Activated naive CD8-positive, alpha-beta T cell treated with anti-CD3 and anti-CD28 coated beads for 36 hours (primary cell): ENCODE measurements around the gene GPAT3. TPM values are rescaled to one million over a fixed set of nuclear protein-coding genes. Genes with fewer than 3 reads are reported as not detected.
A peak's percentile ranks its signal among the peaks of the same experiment; 100 is the strongest.

Experiments
- DNase-seq: peaks from one replicate; pipeline ENCODE4 v3.0.0; 2021
- H3K27ac Mint-ChIP-seq: one replicate; pipeline ENCODE4 v1.8.0; 2022; ENCODE audit warnings: mild to moderate bottlenecking, moderate library complexity, mixed read lengths
- H3K27me3 Mint-ChIP-seq: one replicate; pipeline ENCODE4 v1.8.0; 2022; ENCODE audit warnings: mild to moderate bottlenecking, mixed read lengths
- H3K36me3 Mint-ChIP-seq: one replicate; pipeline ENCODE4 v1.8.0; 2021; ENCODE audit warnings: mild to moderate bottlenecking, mixed read lengths
- H3K4me1 Mint-ChIP-seq: one replicate; pipeline ENCODE4 v1.8.0; 2021; ENCODE audit warnings: mixed read lengths
- H3K4me3 Mint-ChIP-seq: one replicate; pipeline ENCODE4 v1.8.0; 2022; ENCODE audit warnings: mild to moderate bottlenecking, moderate library complexity, mixed read lengths
- H3K9me3 Mint-ChIP-seq: one replicate; pipeline ENCODE4 v1.8.0; 2022; ENCODE audit warnings: mixed read lengths
- total RNA-seq, 2 experiments: library from RNA; stranded (reverse); gene quantifications; one replicate each; pipeline ENCODE4 v1.2.3, GENCODE V29; 2021

The GPAT3 gene
- total RNA-seq, 2 experiments from 2014 or later = 2.5 to 2.8 TPM

DNA sequence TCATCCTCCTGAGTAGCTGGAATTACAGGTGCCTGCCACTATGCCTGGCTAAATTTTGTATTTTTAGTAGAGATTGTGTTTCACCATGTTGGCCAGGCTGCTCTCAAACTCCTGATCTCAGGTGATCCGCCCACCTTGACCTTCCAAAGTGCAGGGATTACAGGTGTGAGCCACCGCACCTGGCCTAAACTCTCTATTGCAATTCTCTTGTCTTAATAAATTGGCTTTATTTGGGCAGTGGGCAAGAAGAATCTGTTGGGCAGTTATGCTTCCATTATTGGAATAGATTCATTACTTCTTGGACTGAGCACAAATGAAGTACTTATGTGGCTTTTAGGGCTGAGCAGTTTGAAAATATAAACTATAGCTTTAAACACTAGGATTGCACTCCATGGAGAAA lies 8.2 kb upstream of the GPAT3 start:
- Mint-ChIP-seq H3K27me3 (peaks cover 18% of the 10 kb centered on the region), H3K27ac (no peak overlapping the region), H3K36me3 (no peaks in the 10 kb centered on the region), H3K9me3 (no peaks in the 10 kb centered on the region), H3K4me1 (no peaks in the 10 kb centered on the region), H3K4me3 (no peak overlapping the region)
- no peak for DNase-seq

- Mint-ChIP-seq H3K9me3 (no peaks in the 10 kb centered on the region), H3K27ac (peak overlapping the region; percentile 52), H3K36me3 (no peaks in the 10 kb centered on the region), H3K4me1 (peaks cover 20% of the 10 kb centered on the region), H3K4me3 (peak overlapping the region; percentile 86), H3K27me3 (peaks cover 22% of the 10 kb centered on the region)
- no peak for DNase-seq
Observed at GRCh38 chr4:83536362-83537272, 709 bp downstream of the GPAT3 start.

GRCh38 chr4:83542225-83542624 lies 6.3 kb downstream of the GPAT3 start:
- Mint-ChIP-seq H3K27me3 (peaks cover 1% of the 10 kb centered on the region), H3K9me3 (no peaks in the 10 kb centered on the region), H3K27ac (no peak overlapping the region), H3K4me3 (no peak overlapping the region), H3K36me3 (no peaks in the 10 kb centered on the region), H3K4me1 (peaks cover under 1% of the 10 kb centered on the region)
- no peak for DNase-seq

- Mint-ChIP-seq H3K4me1 (peaks cover 6% of the 10 kb centered on the region), H3K9me3 (no peaks in the 10 kb centered on the region), H3K36me3 (no peaks in the 10 kb centered on the region), H3K27ac (no peak overlapping the region), H3K4me3 (no peak overlapping the region), H3K27me3 (no peaks in the 10 kb centered on the region)
- DNase-seq = no peak
Observed at GRCh38 chr4:83546786-83547185, 10.9 kb downstream of the GPAT3 start.

GRCh38 chr4:83548151-83548905 lies 12.4 kb downstream of the GPAT3 start:
- Mint-ChIP-seq H3K4me3 (no peak overlapping the region), H3K27ac (peak overlapping the region; percentile 16), H3K4me1 (peaks cover 13% of the 10 kb centered on the region), H3K36me3 (no peaks in the 10 kb centered on the region), H3K9me3 (no peaks in the 10 kb centered on the region), H3K27me3 (no peaks in the 10 kb centered on the region)
- DNase-seq = peak; percentile 66

GRCh38 chr4:83552083-83552482 lies 16.2 kb downstream of the GPAT3 start:
- no peak for DNase-seq
- no peaks in the 10 kb centered on the region for H3K27me3 Mint-ChIP-seq
- peaks cover 13% of the 10 kb centered on the region for H3K4me1 Mint-ChIP-seq
- H3K4me3 Mint-ChIP-seq = no peak overlapping the region
- H3K9me3 Mint-ChIP-seq = no peaks in the 10 kb centered on the region
- H3K36me3 Mint-ChIP-seq = no peaks in the 10 kb centered on the region
- peak overlapping the region; percentile 37 for H3K27ac Mint-ChIP-seq

GRCh38 chr4:83552924-83553323 lies 17.0 kb downstream of the GPAT3 start:
- no peak for DNase-seq
- Mint-ChIP-seq H3K4me3 (no peak overlapping the region), H3K9me3 (no peaks in the 10 kb centered on the region), H3K27me3 (no peaks in the 10 kb centered on the region), H3K27ac (no peak overlapping the region), H3K4me1 (peaks cover 13% of the 10 kb centered on the region), H3K36me3 (no peaks in the 10 kb centered on the region)

- Mint-ChIP-seq H3K4me3 (no peak overlapping the region), H3K36me3 (no peaks in the 10 kb centered on the region), H3K27me3 (no peaks in the 10 kb centered on the region), H3K4me1 (peaks cover 16% of the 10 kb centered on the region), H3K9me3 (no peaks in the 10 kb centered on the region), H3K27ac (no peak overlapping the region)
- DNase-seq = no peak
Observed at GRCh38 chr4:83556006-83556707, 20.2 kb downstream of the GPAT3 start.

GRCh38 chr4:83556816-83557215 lies 20.9 kb downstream of the GPAT3 start:
- no peak for DNase-seq
- Mint-ChIP-seq H3K36me3 (no peaks in the 10 kb centered on the region), H3K27me3 (no peaks in the 10 kb centered on the region), H3K27ac (no peak overlapping the region), H3K9me3 (no peaks in the 10 kb centered on the region), H3K4me3 (no peak overlapping the region), H3K4me1 (peaks cover 16% of the 10 kb centered on the region)

- Mint-ChIP-seq H3K27me3 (no peaks in the 10 kb centered on the region), H3K9me3 (no peaks in the 10 kb centered on the region), H3K4me3 (no peak overlapping the region), H3K27ac (no peak overlapping the region), H3K4me1 (peaks cover 9% of the 10 kb centered on the region), H3K36me3 (no peaks in the 10 kb centered on the region)
- no peak for DNase-seq
Observed at GRCh38 chr4:83558059-83558653, 22.2 kb downstream of the GPAT3 start.

GRCh38 chr4:83558680-83559079 lies 22.8 kb downstream of the GPAT3 start:
- Mint-ChIP-seq H3K36me3 (no peaks in the 10 kb centered on the region), H3K9me3 (no peaks in the 10 kb centered on the region), H3K27ac (no peak overlapping the region), H3K4me1 (peaks cover 9% of the 10 kb centered on the region), H3K27me3 (no peaks in the 10 kb centered on the region), H3K4me3 (no peak overlapping the region)
- no peak for DNase-seq

DNA sequence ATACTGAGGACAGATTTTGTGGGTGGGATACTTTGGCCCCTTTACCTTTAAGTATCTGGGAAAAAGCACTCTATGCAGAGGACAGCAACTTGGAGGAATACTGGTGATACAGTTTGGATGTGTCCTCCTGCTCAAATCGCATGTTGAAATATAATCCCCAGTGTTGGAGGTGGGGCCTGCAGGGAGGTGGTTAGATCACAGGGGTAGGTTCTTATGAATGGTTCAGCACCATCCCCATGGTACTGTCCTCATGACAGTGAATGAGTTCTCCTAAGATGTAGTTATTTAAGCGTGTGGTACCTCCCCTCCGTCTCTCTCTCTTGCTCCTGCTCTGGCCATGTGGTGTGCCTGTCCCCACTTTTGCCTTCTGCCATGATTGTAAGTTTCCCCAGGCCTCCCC lies 24.6 kb downstream of the GPAT3 start:
- Mint-ChIP-seq H3K4me3 (no peak overlapping the region), H3K27me3 (no peaks in the 10 kb centered on the region), H3K27ac (no peak overlapping the region), H3K9me3 (no peaks in the 10 kb centered on the region), H3K36me3 (no peaks in the 10 kb centered on the region), H3K4me1 (peaks cover 9% of the 10 kb centered on the region)
- DNase-seq = no peak

GRCh38 chr4:83561381-83561780 lies 25.5 kb downstream of the GPAT3 start:
- no peak for DNase-seq
- no peak overlapping the region for H3K4me3 Mint-ChIP-seq
- H3K4me1 Mint-ChIP-seq = peaks cover 9% of the 10 kb centered on the region
- no peak overlapping the region for H3K27ac Mint-ChIP-seq
- no peaks in the 10 kb centered on the region for H3K27me3 Mint-ChIP-seq
- no peaks in the 10 kb centered on the region for H3K9me3 Mint-ChIP-seq
- H3K36me3 Mint-ChIP-seq = no peaks in the 10 kb centered on the region

GRCh38 chr4:83563998-83564397 lies 28.1 kb downstream of the GPAT3 start:
- Mint-ChIP-seq H3K27me3 (no peaks in the 10 kb centered on the region), H3K4me3 (no peak overlapping the region), H3K4me1 (no peaks in the 10 kb centered on the region), H3K9me3 (no peaks in the 10 kb centered on the region), H3K27ac (no peak overlapping the region), H3K36me3 (no peaks in the 10 kb centered on the region)
- no peak for DNase-seq

- Mint-ChIP-seq H3K4me3 (no peak overlapping the region), H3K27ac (no peak overlapping the region), H3K27me3 (no peaks in the 10 kb centered on the region), H3K4me1 (no peaks in the 10 kb centered on the region), H3K36me3 (no peaks in the 10 kb centered on the region), H3K9me3 (no peaks in the 10 kb centered on the region)
- no peak for DNase-seq
Observed at GRCh38 chr4:83568062-83568461, 32.2 kb downstream of the GPAT3 start.
